Liver (tissue), 9 donors: Measurements from ENCODE around the gene TRAPPC12. TPM values are rescaled to one million over a fixed set of nuclear protein-coding genes. Genes with fewer than 3 reads are reported as not detected.

Experiments used
- DNase-seq: peaks from one replicate; pipeline ENCODE4 v3.0.0-alpha.2; 2017; ENCODE audit warnings: low spot score
- H3K27ac ChIP-seq, 2 donors: one replicate each; pipeline ENCODE4 v1.7.0; 2013; ENCODE audit warnings: inconsistent platforms in 2 of 2, low read length in 2 of 2, control low read depth in 1 of 2, low read depth in 1 of 2, mild to moderate bottlenecking in 1 of 2
- H3K27me3 ChIP-seq, 4 donors: one replicate each; pipeline versions ENCODE4 v1.6.1 to v1.7.0; 2013; ENCODE audit warnings: low read length in 3 of 4, inconsistent platforms in 1 of 4, mild to moderate bottlenecking in 1 of 4, moderate library complexity in 1 of 4; ENCODE audit not compliant: control insufficient read depth in 4 of 4, insufficient read depth in 4 of 4
- H3K36me3 ChIP-seq, 4 donors: one replicate each; pipeline versions ENCODE4 v1.6.1 to v1.7.0; 2013; ENCODE audit warnings: low read length in 3 of 4, mild to moderate bottlenecking in 3 of 4, low read depth in 1 of 4, moderate library complexity in 1 of 4; ENCODE audit not compliant: control insufficient read depth in 4 of 4, insufficient read depth in 3 of 4
- H3K4me1 ChIP-seq, 4 donors: one replicate each; pipeline versions ENCODE4 v1.6.1 to v1.7.0; 2013; ENCODE audit warnings: low read length in 3 of 4, mild to moderate bottlenecking in 3 of 4, moderate library complexity in 1 of 4; ENCODE audit not compliant: control insufficient read depth in 4 of 4, insufficient read depth in 4 of 4
- H3K4me3 ChIP-seq, 3 donors: one replicate each; pipeline versions ENCODE4 v1.6.1 to v1.7.0; 2013; ENCODE audit warnings: low read length in 3 of 3, control low read depth in 1 of 3, low read depth in 1 of 3, mild to moderate bottlenecking in 1 of 3
- H3K9ac ChIP-seq, 2 donors: one replicate each; pipeline ENCODE4 v1.7.0; 2013; ENCODE audit warnings: low read length in 2 of 2, mild to moderate bottlenecking in 2 of 2, moderate library complexity in 2 of 2, control low read depth in 1 of 2, low read depth in 1 of 2
- H3K9me3 ChIP-seq, 4 donors: one replicate each; pipeline versions ENCODE4 v1.6.1 to v1.7.0; 2013; ENCODE audit warnings: low read length in 3 of 4; ENCODE audit not compliant: control insufficient read depth in 4 of 4
- EGR1 ChIP-seq, 2 donors: IDR thresholded peaks; 2 replicates each; pipeline ENCODE4 v1.6.1; 2016 to 2018; ENCODE audit warnings: antibody characterized with exemption in 2 of 2, low read depth in 2 of 2
- FOXA1 ChIP-seq: IDR thresholded peaks from 2 replicates; pipeline ENCODE4 v1.6.1; 2016; ENCODE audit warnings: antibody characterized with exemption
- FOXA2 ChIP-seq: IDR thresholded peaks from 2 replicates; pipeline ENCODE4 v1.6.1; 2016; ENCODE audit warnings: antibody characterized with exemption
- GABPA ChIP-seq, 2 donors: IDR thresholded peaks in 1 of 2; conservative IDR thresholded peaks in 1 of 2; 2 replicates each; pipeline ENCODE4 v1.6.1; 2016; ENCODE audit warnings: antibody characterized with exemption in 2 of 2, mild to moderate bottlenecking in 1 of 2, moderate library complexity in 1 of 2
- HNF4A ChIP-seq, 2 donors: conservative IDR thresholded peaks; 2 replicates each; pipeline ENCODE4 v1.6.1; 2016; ENCODE audit warnings: antibody characterized with exemption in 2 of 2, mild to moderate bottlenecking in 2 of 2
- HNF4G ChIP-seq: IDR thresholded peaks from 2 replicates; pipeline ENCODE4 v1.6.1; 2016; ENCODE audit warnings: antibody characterized with exemption
- JUND ChIP-seq, 2 donors: IDR thresholded peaks; 2 replicates each; pipeline ENCODE4 v1.6.1; 2016; ENCODE audit warnings: antibody characterized with exemption in 2 of 2
- MAX ChIP-seq: IDR thresholded peaks from 2 replicates; pipeline ENCODE4 v1.6.1; 2016; ENCODE audit warnings: antibody characterized with exemption
- NR2F2 ChIP-seq: IDR thresholded peaks from 2 replicates; pipeline ENCODE4 v1.6.1; 2016; ENCODE audit warnings: antibody characterized with exemption
- RAD21 ChIP-seq, 2 donors: IDR thresholded peaks; 2 replicates each; pipeline ENCODE4 v1.6.1; 2016; ENCODE audit warnings: antibody characterized with exemption in 2 of 2, mild to moderate bottlenecking in 2 of 2
- REST ChIP-seq: IDR thresholded peaks from 2 replicates; pipeline ENCODE4 v1.6.1; 2016; ENCODE audit warnings: antibody characterized with exemption, mild to moderate bottlenecking
- RXRA ChIP-seq, 2 donors: IDR thresholded peaks; 2 replicates each; pipeline ENCODE4 v1.6.1; 2017 to 2018; ENCODE audit warnings: antibody characterized with exemption in 2 of 2, mild to moderate bottlenecking in 1 of 2
- SP1 ChIP-seq: IDR thresholded peaks from 2 replicates; pipeline ENCODE4 v1.6.1; 2018; ENCODE audit warnings: antibody characterized with exemption, mild to moderate bottlenecking
- TAF1 ChIP-seq: conservative IDR thresholded peaks from 2 replicates; pipeline ENCODE4 v1.6.1; 2016; ENCODE audit warnings: antibody characterized with exemption, mild to moderate bottlenecking
- YY1 ChIP-seq: IDR thresholded peaks from 2 replicates; pipeline ENCODE4 v1.6.1; 2016; ENCODE audit warnings: antibody characterized with exemption, mild to moderate bottlenecking
- ZBTB33 ChIP-seq: IDR thresholded peaks from 2 replicates; pipeline ENCODE4 v1.6.1; 2016; ENCODE audit warnings: antibody characterized with exemption
- WGBS: extraction: QIAGEN DNeasy Blood & Tissue Kit; methylation state at CpG from one replicate; pipeline ENCODE4 v1.1.7; 2013; 5-methylcytosine and 5-hydroxymethylcytosine counted together
- polyA plus RNA-seq, 2 donors: library from polyadenylated mRNA; stranded (reverse) in 1 of 2; unstranded in 1 of 2; fragments of 200-250 nt in 1 of 2; fragments of >200 nt in 1 of 2; fragmentation: Nextera tagmentation in 1 of 2; extraction: Ambion mirVana in 1 of 2; gene quantifications; one replicate each; pipeline versions ENCODE4 v1.2.1 to v1.2.3, GENCODE V29; 2013 to 2015
- total RNA-seq, 2 donors: library from RNA; depleted of rRNA; stranded (reverse); fragments of >200 nt; gene quantifications; one replicate each; pipeline ENCODE4 v1.2.3, GENCODE V29; 2014
- TF ChIP-seq, protein P1 (sequence below): fragments of 150-350 bp; IDR thresholded peaks from 2 replicates; pipeline ENCODE4 v1.5.1; 2017; ENCODE audit warnings: improper control_type of control experiment, low read depth, low read length; ENCODE audit not compliant: missing input control
- TF ChIP-seq, protein P2 (sequence below): IDR thresholded peaks from 2 replicates; pipeline ENCODE4 v1.6.1; 2016; ENCODE audit warnings: antibody characterized with exemption
- donor health status: healthy.
- donor health status: healthy.
- donor health status: healthy.
- donor health status: healthy.
- donor health status: healthy.

Gene TRAPPC12
- total and polyA plus RNA-seq, 4 donors = 30.2 to 60.9 (median 39.7) TPM

GRCh38 chr2:3432693-3433338 lies 53.3 kb downstream of the TRAPPC12 start:
- Histone ChIP-seq H3K9me3 (no peaks in the 10 kb centered on the region), H3K36me3 (peaks cover 1 to 20% (median 13%) of the 10 kb centered on the region in 4 donors), H3K27ac (no peak overlapping the region), H3K4me1 (no peaks in the 10 kb centered on the region), H3K4me3 (no peak overlapping the region), H3K27me3 (no peaks in the 10 kb centered on the region), H3K9ac (no peak overlapping the region)
- TF ChIP-seq MAX = no peak
- no peak for TF ChIP-seq RXRA (IDR thresholded peaks at IDR 0.05)
- TF ChIP-seq, protein P1, sequence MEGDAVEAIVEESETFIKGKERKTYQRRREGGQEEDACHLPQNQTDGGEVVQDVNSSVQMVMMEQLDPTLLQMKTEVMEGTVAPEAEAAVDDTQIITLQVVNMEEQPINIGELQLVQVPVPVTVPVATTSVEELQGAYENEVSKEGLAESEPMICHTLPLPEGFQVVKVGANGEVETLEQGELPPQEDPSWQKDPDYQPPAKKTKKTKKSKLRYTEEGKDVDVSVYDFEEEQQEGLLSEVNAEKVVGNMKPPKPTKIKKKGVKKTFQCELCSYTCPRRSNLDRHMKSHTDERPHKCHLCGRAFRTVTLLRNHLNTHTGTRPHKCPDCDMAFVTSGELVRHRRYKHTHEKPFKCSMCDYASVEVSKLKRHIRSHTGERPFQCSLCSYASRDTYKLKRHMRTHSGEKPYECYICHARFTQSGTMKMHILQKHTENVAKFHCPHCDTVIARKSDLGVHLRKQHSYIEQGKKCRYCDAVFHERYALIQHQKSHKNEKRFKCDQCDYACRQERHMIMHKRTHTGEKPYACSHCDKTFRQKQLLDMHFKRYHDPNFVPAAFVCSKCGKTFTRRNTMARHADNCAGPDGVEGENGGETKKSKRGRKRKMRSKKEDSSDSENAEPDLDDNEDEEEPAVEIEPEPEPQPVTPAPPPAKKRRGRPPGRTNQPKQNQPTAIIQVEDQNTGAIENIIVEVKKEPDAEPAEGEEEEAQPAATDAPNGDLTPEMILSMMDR = no peak
- no peak for TF ChIP-seq TAF1
- TF ChIP-seq FOXA2 = no peak
- no peak for TF ChIP-seq SP1
- WGBS = 91% methylated on average over 10 of the region's 10 CpGs
- DNase-seq = no peak

- WGBS = 90% methylated on average over 8 of the region's 8 CpGs
- H3K27ac ChIP-seq = no peak overlapping the region
- peaks cover 1 to 20% (median 11%) of the 10 kb centered on the region in 4 donors for H3K36me3 ChIP-seq
Observed at GRCh38 chr2:3433339-3433699, 53.8 kb downstream of the TRAPPC12 start.

More at GRCh38 chr2:3433339-3433699, 53.8 kb downstream of the TRAPPC12 start:
- no peak for TF ChIP-seq SP1
- TF ChIP-seq, protein P1 = no peak
- no peak for TF ChIP-seq HNF4G
- TF ChIP-seq JUND (IDR thresholded peaks at IDR 0.05) = no peak
- TF ChIP-seq REST = no peak
- no peak for TF ChIP-seq TAF1
- no peak for TF ChIP-seq GABPA (IDR thresholded peaks at IDR 0.05 in 1 of 2, conservative IDR thresholded peaks at IDR 0.05 in 1 of 2)
- TF ChIP-seq ZBTB33 = no peak
- no peak for TF ChIP-seq NR2F2
- no peak for TF ChIP-seq FOXA1
- no peak for TF ChIP-seq HNF4A (conservative IDR thresholded peaks at IDR 0.05)
- TF ChIP-seq EGR1 (IDR thresholded peaks at IDR 0.05; ENCODE audit: low read depth in 2 of 2) = no peak
- no peak for TF ChIP-seq RXRA (IDR thresholded peaks at IDR 0.05)
- TF ChIP-seq, protein P2, sequence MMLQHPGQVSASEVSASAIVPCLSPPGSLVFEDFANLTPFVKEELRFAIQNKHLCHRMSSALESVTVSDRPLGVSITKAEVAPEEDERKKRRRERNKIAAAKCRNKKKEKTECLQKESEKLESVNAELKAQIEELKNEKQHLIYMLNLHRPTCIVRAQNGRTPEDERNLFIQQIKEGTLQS = no peak
- TF ChIP-seq RAD21 (IDR thresholded peaks at IDR 0.05) = no peak
- TF ChIP-seq YY1 = no peak
- H3K27me3 ChIP-seq = no peaks in the 10 kb centered on the region
- H3K9ac ChIP-seq = no peak overlapping the region
- DNase-seq = no peak
- H3K4me1 ChIP-seq = no peaks in the 10 kb centered on the region
- no peak overlapping the region for H3K4me3 ChIP-seq
- no peaks in the 10 kb centered on the region for H3K9me3 ChIP-seq
